Transverse colon (tissue), 4 donors: ENCODE data around the gene TEAD4. TPM values are rescaled to one million over a fixed set of nuclear protein-coding genes. Genes with fewer than 3 reads are reported as not detected.

Experiments
- DNase-seq: peaks from one replicate; pipeline ENCODE4 v3.0.0-alpha.2; 2019
- H3K27ac ChIP-seq, 4 donors: fragments of 200-600 bp; sonication (generic); 2 replicates each; pipeline ENCODE4 v1.5.1; 2016 to 2018; ENCODE audit warnings: inconsistent platforms in 4 of 4
- H3K27me3 ChIP-seq: fragments of 200-600 bp; sonication (generic); 2 replicates; pipeline ENCODE4 v1.5.1; 2017; ENCODE audit warnings: inconsistent platforms
- H3K36me3 ChIP-seq, 4 donors: fragments of 200-600 bp; sonication (generic); 2 replicates each; pipeline ENCODE4 v1.5.1; 2017 to 2019; ENCODE audit warnings: inconsistent platforms in 4 of 4
- H3K4me1 ChIP-seq, 4 donors: fragments of 200-600 bp; sonication (generic); 2 replicates each; pipeline ENCODE4 v1.5.1; 2017 to 2020; ENCODE audit warnings: inconsistent platforms in 4 of 4
- H3K4me3 ChIP-seq, 4 donors: fragments of 200-600 bp; sonication (generic); 1 replicate in 1 of 4; 2 replicates in 3 of 4; pipeline versions ENCODE4 v1.5.1 to v1.6.1; 2017 to 2019; ENCODE audit warnings: inconsistent platforms in 4 of 4
- H3K9me3 ChIP-seq, 2 donors: fragments of 200-600 bp; sonication (generic); 2 replicates each; pipeline ENCODE4 v1.5.1; 2017 to 2019; ENCODE audit warnings: inconsistent platforms in 2 of 2
- CTCF ChIP-seq, 5 experiments: fragments of 200-600 bp in 3 of 5; fragments of 450-650 bp in 2 of 5; sonication (generic) in 3 of 5; IDR thresholded peaks; 1 replicate in 2 of 5; 2 replicates in 3 of 5; pipeline ENCODE4 v1.5.1; 2016 to 2017; ENCODE audit warnings: antibody characterized with exemption in 5 of 5, inconsistent platforms in 3 of 5, mild to moderate bottlenecking in 2 of 5, moderate library complexity in 1 of 5
- EP300 ChIP-seq: sonication (generic); formaldehyde crosslinking; IDR thresholded peaks from one replicate; pipeline ENCODE4 v1.6.1; 2017; ENCODE audit warnings: antibody characterized with exemption, low read depth
- POLR2A ChIP-seq: fragments of 450-650 bp; IDR thresholded peaks from one replicate; pipeline ENCODE4 v1.6.1; 2016; ENCODE audit warnings: antibody characterized with exemption, mild to moderate bottlenecking, moderate library complexity
- POLR2AphosphoS5 ChIP-seq, 3 donors: sonication (generic); formaldehyde crosslinking; IDR thresholded peaks; one replicate each; pipeline ENCODE4 v1.6.1; 2016; ENCODE audit warnings: antibody characterized with exemption in 3 of 3
- WGBS, 2 donors: methylation state at CpG; one replicate each; pipeline ENCODE4 v1.1.5; 2018; ENCODE audit warnings: low coverage in 1 of 2; 5-methylcytosine and 5-hydroxymethylcytosine counted together
- in situ Hi-C, 4 donors: fragments of 200-750 bp; cut with MboI; loops; one replicate each; pipeline versions ENCODE4 v1.15.0 to v1.15.1; 2017; ENCODE audit warnings: low sequenced_read_pairs in 3 of 4, low pct_ligation_motif_present in 1 of 4, low pct_unique_long_range_greater_than_20kb in 1 of 4
- intact Hi-C: fragments of 100-400 bp; cut with DNase I; formaldehyde crosslinking; loops from one replicate; pipeline ENCODE4 v1.15.1; 2023; ENCODE audit warnings: low total_unique reads
- total RNA-seq, 4 donors: library from RNA; depleted of rRNA; stranded (reverse); fragments of >200 nt; gene quantifications; one replicate each; pipeline ENCODE4 v1.1.0, GENCODE V29; 2016

TEAD4 gene
- total RNA-seq, 4 donors from 2014 or later, result 4.2 to 29.7 (median 6.3) TPM

GRCh38 chr12:2940564-2940963, 18.6 kb upstream of the TEAD4 start:
- no peak for DNase-seq
- Histone ChIP-seq H3K36me3 (peaks cover 0 to 19% (median 6%) of the 10 kb centered on the region in 4 donors), H3K27me3 (no peaks in the 10 kb centered on the region), H3K4me1 (peaks cover 0 to 4% (median 0%) of the 10 kb centered on the region in 4 donors), H3K4me3 (no peak overlapping the region), H3K27ac (no peak overlapping the region), H3K9me3 (no peaks in the 10 kb centered on the region)
- intact Hi-C loops, result loop anchor here (10.0 kb wide), 1 partner anchor 86 kb away; the partner anchor contains the start of gene TEX52
- TF ChIP-seq EP300, result no peak
- TF ChIP-seq POLR2AphosphoS5 (IDR thresholded peaks at IDR 0.05), result no peak
- WGBS, 2 donors, result 68 to 73% methylated on average over 3 to 10 of the region's 10 CpGs
- in situ Hi-C loops, result no loop called here

GRCh38 chr12:2941524-2941923, 17.7 kb upstream of the TEAD4 start:
- intact Hi-C loops (loop anchor here (10.0 kb wide), 1 partner anchor 87 kb away; the partner anchor contains the start of gene TEX52), in situ Hi-C loops (no loop called here)
- Histone ChIP-seq H3K27ac (no peak overlapping the region), H3K9me3 (no peaks in the 10 kb centered on the region), H3K36me3 (peaks cover 0 to 19% (median 6%) of the 10 kb centered on the region in 4 donors), H3K4me1 (peaks cover 0 to 4% (median 0%) of the 10 kb centered on the region in 4 donors), H3K4me3 (no peak overlapping the region), H3K27me3 (no peaks in the 10 kb centered on the region)
- no peak for DNase-seq
- WGBS, 2 donors, result 88 to 92% methylated on average over 2 to 8 of the region's 8 CpGs
- TF ChIP-seq POLR2AphosphoS5 (IDR thresholded peaks at IDR 0.05) (no peak), POLR2A (no peak), EP300 (no peak), CTCF (IDR thresholded peaks at IDR 0.05) (no peak)

- peaks cover 0 to 4% (median 0%) of the 10 kb centered on the region in 4 donors for H3K4me1 ChIP-seq
- H3K27ac ChIP-seq, result no peak overlapping the region
- no peaks in the 10 kb centered on the region for H3K9me3 ChIP-seq
- peak; percentile 63 for DNase-seq
- peaks cover 0 to 6% (median 0%) of the 10 kb centered on the region in 4 donors for H3K36me3 ChIP-seq
- peak overlapping the region in 2 of 4 donors; percentile 16 to 31 for H3K4me3 ChIP-seq
- peak; percentile 69 to 79 (median 70) for TF ChIP-seq CTCF (IDR thresholded peaks at IDR 0.05)
- no peak for TF ChIP-seq POLR2AphosphoS5 (IDR thresholded peaks at IDR 0.05)
- TF ChIP-seq POLR2A, result no peak
- TF ChIP-seq EP300, result no peak
- WGBS, 2 donors, result 25 to 32% methylated on average over 6 to 24 of the region's 24 CpGs
- no peaks in the 10 kb centered on the region for H3K27me3 ChIP-seq
- in situ Hi-C loops, result no loop called here
- intact Hi-C loops, result loop anchor here (10.0 kb wide), 1 partner anchor 90 kb away; the partner anchor contains the start of gene TEX52
Observed at GRCh38 chr12:2944401-2945047, 14.7 kb upstream of the TEAD4 start.

- in situ Hi-C loops (no loop called here), intact Hi-C loops (loop anchor here (10.0 kb wide), 1 partner anchor 95 kb away; the partner anchor contains the start of gene TEX52)
- Histone ChIP-seq H3K9me3 (no peaks in the 10 kb centered on the region), H3K36me3 (no peaks in the 10 kb centered on the region), H3K4me1 (peaks cover 0 to 4% (median 0%) of the 10 kb centered on the region in 4 donors), H3K4me3 (no peak overlapping the region), H3K27ac (no peak overlapping the region), H3K27me3 (no peaks in the 10 kb centered on the region)
- DNase-seq, result no peak
- WGBS, 2 donors, result 80 to 84% methylated on average over 1 to 4 of the region's 4 CpGs
- TF ChIP-seq EP300 (no peak), CTCF (IDR thresholded peaks at IDR 0.05) (no peak), POLR2A (no peak), POLR2AphosphoS5 (IDR thresholded peaks at IDR 0.05) (no peak)
Observed at GRCh38 chr12:2949411-2949810, 9.8 kb upstream of the TEAD4 start.
